HG03045 (cell line): ENCODE measurements around the gene DNER.

Source experiments
- ATAC-seq: cut with Tn5 transposase; IDR thresholded peaks from one replicate; pipeline ENCODE4 v1.9.1; 2021; ENCODE audit warnings: mild to moderate bottlenecking, moderate library complexity; ENCODE audit not compliant: unreplicated experiment

DNER gene

DNA sequence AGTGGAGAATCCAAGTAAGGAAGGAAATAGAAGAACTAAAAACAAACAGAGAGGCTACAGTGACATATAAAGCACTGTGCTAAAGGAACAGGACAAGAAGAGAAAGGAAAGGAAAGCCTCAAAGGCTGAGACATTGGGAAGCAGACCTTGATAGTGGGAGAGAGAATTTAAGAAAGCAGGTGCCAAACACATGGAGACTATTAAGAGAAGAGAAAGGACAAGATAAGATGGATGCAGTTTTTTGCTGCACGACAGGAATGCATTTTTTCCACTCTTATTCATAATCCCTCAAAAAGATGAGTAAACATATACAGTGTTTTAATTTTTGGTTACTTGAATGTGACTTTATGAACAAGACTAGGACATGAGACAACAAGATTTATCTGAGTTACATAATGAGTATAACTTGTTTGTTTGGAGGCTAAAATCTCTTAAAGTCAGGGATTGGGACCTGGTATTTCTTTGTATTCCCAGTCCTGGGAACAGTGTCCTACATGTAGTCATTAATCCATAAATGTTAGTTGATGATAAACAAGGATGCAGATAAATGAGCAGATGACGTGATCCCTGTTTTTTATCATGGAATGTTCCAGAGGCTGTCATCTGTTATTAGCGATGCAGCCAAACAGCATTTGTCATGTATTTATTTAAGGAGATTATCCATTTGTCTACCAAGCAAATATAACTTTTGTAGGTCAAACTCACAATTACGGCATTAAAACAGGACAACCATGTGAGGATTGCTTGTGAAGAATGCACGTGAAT lies 141.7 kb downstream of the DNER start:
- no peak for ATAC-seq

DNA sequence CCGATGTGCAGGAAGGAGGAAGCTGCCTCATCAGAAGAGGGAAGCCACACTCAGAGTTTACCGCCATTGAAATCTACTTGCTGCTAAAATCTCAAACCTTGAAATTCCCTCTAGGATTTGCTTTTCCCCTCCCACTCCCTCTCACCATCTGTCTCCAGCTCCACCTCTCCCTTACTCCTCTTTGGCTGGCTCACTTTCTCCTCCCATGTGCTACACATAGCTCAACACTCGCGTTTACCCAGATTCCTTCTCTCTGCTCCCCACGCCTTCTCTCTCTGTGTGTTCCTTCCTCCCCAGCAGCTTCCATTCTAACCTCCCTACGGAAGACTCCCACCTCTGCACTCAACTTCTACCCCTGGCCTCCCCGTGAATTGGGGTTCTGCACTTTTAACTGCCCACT lies 143.1 kb downstream of the DNER start:
- ATAC-seq = no peak

DNA sequence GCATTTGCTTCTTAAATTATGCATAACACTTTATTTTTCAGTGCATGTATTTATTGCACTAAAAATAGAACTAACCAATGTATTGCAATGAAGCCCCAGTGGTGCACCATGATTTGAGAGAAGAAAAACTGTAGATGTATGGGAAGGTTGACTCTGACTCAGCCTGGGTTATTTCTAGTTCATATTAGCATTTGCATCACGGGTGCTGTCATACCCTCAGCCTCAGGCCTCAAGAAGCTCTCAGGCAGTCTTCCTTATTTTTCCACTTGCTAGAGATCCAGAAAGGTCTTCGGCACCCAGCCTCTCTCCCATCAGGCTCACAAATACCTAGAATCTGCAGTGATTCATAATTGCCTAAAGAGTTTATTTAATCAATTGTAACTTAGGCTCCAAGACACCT lies 148.0 kb downstream of the DNER start:
- ATAC-seq = no peak

DNA sequence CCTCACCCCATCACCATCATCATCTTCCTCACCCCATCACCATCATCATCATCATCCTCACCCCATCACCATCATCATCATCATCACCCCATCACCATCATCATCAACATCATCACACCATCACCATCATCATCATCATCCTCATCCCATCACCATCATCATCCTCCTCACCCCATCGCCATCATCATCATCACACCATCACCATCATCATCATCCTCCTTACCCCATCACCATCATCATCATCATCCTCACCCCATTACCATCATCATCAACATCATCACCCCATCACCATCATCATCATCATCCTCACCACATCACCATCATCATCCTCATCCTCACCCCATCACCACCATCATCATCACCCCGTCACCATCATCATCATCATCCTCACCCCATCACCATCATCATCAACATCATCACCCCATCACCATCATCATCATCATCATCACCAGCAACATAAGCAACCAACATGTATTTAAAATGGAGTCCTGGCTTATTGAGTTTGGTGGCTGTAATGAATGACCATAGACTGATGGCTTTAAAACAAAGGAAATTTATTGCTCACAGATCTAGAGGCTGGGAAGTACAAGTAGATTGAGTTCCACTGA lies 150.0 kb downstream of the DNER start:
- no peak for ATAC-seq

DNA sequence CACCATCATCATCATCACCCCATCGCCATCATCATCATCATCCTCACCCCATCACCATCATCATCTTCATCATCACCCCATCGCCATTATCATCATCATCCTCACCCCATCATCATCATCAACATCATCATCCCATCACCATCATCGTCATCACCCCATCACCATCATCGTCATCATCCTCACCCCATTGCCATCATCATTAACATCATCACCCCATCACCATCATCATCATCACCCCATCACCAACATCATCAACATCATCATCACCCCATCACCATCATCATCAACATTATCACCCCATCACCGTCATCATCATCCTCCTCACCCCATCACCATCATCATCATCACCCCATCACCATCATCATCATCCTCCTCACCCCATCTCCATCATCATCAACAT lies 151.0 kb downstream of the DNER start:
- ATAC-seq = no peak

DNA sequence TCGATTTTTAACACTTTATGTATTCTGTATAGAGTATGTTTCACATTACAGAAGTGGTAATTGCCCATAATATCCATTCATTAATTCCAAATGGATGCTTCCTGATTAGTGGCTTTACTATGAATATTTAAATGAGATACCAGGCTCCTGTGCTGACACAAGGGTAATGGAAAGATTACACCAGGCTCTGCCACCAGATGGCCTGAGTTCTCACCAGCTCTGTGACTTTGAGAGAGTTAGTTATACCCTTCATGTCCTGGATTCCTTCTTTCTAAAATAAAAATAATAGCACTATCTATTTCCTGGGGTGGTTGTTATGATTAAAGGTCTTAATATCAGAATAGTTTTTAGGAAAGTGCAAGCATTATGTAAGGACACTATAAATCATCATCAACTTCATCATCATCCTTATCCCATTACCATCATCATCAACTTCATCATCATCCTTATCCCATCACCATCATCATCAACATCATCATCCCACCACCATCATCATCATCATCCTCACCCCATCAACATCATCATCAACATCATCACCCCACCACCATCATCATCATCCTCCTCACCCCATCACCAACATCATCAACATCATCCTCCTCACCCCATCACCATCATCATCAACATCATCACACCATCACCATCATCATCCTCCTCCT lies 151.8 kb downstream of the DNER start:
- ATAC-seq = no peak

DNA sequence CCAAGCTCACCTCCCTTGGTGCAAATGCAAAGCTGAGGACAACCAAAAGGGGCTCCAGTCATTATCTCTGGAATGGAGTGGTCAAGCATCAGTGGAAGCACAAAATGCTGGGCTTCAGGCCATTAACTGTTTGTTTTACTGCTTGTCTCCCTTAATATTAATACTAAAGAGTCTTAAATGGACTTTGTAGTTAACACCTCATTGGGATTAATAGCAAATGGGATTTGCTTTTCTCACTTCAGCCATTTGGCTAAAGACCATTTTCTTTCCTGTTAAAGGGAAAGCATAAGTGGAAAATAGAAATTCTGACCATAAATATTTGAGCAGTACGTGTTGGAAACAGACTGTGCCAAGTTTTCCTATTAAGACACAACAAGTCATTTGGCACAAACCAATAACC lies 154.4 kb downstream of the DNER start:
- ATAC-seq = no peak

DNA sequence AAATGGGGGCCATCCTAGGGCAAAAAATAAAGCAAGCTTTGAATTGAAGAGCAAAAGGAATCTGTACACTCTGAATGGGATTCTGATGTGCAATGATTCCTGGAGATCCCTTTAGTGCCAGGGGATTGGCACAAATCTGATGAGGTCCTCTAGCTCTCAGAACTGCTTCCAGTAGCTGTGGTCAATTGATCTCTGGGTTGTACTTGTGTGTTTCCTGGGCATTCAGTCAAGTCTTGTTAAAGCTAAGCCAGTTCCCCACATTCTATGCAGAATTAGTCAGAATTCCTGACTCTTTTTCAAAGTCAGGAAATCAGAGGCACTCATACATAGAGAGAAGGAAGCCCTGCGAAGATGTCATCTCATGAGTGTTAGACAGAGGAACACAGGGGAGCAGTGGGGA lies 161.3 kb downstream of the DNER start:
- ATAC-seq = no peak

DNA sequence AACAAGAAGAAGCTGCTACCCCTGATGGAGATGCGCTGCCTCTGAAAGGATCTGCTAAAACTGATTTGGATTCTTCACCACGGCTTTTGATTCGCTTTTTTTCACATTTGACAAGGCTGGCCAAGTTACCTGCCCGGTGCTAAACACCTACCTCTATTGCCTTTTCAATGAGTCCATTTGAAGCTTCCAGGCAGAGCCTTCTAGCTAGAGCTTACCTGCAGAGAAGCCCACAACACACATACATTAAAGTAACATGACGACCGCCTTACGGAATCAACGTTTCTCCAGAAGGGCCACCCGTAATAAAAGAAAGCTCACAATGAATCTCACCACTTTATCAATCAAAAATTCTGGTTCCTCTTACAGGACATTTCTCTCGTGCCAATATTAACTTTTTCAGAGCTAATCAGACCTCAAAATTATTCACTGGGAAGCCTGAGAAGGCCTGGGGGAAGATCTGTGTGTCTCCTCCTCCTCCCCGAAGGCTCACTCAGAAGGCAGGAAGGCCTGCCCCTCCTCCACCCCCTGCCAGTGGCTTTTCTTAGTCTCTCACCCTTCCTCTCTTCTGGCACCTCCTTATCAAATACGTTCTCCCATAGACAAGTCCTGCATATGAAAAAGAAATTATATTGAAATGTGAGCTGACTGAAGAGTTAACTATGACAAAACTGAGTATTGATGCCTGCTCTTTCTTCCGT lies 171.0 kb downstream of the DNER start:
- no peak for ATAC-seq

DNA sequence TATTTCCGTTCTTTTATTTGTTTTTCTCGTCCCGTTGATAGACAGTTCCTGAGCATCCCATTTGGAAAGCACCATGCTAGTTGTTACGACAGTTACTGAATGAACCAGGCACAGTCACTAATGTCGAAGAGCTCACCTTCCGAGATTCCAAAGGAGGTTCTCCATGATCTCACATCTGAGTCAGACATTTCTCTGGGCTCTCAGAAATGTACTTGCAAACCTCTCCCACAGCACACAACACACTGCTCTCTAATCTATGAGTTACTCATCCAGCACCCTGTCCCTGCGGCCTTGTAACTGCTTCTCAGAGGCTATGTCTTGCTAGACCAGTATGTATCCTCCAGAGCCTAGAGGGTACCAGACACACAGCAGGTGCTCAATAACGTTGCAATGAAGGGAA lies 174.7 kb downstream of the DNER start:
- no peak for ATAC-seq

DNA sequence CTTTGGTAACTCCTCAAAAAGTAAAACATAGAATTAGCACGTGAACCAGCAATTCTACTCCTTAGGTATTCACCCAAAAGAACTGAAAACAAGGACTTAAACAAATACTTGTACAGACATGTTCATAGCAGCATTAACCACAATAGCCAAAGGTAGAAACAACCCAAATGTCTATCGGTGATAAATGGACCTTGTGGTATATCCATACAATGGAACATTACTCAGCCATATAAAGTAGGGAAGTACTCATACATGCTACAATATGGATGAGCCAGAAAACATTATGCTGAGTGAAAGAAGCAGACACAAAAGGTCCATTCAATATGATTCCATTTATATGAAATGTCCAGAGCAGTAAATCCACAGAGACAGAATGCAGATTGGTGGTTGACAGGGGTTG lies 182.8 kb downstream of the DNER start:
- no peak for ATAC-seq

DNA sequence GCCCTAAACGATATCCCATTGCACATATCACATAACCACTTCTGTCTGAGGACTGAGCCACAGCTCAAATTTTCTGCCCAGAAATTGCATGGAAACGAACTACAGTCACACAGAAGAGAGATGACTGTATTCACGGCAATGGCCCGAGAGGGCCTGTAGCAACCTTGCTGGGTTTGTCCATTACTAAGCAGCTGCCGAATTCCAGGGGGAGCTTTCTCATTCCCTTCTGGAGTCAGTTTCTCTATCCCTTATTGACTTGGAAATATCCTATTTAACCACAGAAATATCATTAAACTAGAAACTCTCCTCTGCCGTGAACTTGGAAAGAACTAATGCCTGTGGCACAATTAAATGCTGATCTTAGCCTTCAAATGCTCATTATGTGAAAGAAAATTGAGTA lies 183.9 kb downstream of the DNER start:
- no peak for ATAC-seq

DNA sequence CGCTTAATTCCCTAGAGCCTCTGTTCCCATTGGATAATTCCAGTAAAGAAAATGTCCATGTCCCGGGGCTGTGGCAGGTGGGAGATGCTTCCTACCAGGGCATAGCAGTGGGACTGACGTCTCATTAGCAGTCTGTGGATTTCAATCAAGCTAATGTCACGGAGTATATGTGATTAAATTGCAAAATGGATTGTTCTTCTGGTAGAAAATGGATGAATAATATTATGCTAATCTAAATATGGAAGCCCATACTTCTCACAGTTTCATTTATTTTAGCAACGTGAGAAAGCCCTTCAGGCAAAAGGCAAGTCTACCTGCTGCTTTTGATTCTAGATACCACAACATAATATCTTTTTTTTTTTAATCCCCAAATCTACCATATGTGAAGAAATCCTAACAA lies 185.5 kb downstream of the DNER start:
- no peak for ATAC-seq

DNA sequence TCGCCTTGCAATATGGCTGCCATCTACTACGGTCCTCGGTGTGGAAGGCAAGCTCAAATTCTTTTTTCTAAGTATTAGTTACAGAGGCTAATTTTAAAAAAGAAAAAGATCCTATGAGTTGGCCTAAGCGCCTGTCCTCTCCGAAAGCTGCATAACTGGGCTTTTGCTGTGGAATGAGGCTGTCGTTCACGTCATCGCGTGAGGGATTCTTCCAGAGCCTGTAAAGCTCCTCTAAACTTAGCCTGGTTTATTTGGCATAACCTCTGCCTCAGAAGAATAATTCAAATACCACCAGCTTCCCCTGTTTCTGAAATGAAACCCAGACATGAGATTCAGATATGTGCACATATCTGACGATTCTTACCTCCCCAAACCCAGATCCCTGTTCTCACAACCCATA lies 187.4 kb downstream of the DNER start:
- no peak for ATAC-seq

DNA sequence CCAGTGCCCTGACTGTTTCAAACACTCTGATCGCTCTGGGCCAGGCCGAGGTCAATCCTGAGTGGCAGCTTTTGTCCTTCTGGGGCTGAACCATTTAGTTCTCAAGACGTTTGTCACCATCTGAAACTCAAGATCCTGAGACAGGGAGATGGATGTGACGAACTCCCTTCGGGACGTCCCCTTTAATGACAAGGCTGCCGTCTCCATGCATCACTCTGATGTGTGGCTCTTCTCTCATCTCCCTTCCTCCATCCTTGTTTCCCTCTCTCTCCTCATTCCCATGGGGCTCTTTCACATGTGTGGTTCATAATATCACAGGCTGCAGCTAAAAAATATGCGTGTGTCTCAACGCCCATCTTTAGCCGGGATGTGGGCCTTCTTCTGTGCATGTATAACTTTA lies 189.6 kb downstream of the DNER start:
- no peak for ATAC-seq

DNA sequence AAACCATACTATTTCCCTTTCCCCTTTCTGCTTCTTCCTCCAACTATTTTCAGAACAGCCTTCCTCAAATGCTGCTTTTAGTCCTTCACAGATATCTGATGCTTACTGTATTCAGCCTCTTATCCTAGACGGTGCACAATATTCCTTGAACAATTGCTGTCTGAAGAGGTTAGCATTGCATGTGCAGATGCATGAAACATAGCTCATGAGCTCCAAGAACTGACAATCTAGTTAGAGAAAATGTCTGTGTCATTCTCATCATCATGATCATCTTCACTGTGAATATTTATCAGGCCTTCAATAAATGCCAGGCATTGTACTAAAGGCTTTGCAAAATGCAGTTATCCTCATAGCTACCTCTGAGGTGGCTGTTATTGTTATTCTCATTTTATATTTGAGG lies 190.7 kb downstream of the DNER start:
- no peak for ATAC-seq

DNA sequence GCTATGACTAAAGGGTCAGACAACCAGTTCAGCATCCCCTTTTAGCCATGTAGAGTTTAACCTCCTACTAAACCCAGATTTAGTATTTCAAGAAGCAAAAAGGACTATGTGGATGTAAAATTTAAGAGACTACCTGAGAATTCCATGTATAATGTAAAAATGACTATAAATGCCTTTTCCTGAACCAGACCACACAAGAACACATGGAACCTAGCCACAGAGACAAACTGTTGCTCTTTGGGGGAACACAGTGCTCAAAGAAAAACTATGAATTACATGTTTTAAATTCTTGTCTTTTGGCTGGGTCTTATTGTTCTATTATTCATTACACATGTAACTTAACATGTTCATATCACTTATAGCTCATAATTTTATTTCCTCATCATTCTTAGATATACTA lies 192.8 kb downstream of the DNER start:
- ATAC-seq = no peak

DNA sequence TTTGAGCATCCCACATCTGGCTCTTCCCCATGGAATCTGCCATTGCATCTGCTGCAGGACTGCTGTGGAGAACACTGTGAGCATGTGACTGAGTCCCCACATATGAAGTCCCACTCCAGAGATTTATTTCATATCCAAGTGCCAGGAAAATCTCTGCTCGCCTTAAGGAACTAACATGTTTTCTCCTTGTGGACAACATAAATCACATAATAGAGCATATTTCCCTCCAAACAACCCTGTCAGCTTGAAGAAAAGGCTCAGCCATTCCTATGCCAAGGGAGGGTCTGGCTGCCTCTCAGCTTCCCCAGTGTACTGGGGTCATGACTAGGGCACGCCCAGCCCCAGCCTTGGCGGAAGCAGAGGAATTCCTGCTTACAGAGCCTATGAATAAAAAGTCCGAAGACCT lies 193.7 kb downstream of the DNER start:
- no peak for ATAC-seq

DNA sequence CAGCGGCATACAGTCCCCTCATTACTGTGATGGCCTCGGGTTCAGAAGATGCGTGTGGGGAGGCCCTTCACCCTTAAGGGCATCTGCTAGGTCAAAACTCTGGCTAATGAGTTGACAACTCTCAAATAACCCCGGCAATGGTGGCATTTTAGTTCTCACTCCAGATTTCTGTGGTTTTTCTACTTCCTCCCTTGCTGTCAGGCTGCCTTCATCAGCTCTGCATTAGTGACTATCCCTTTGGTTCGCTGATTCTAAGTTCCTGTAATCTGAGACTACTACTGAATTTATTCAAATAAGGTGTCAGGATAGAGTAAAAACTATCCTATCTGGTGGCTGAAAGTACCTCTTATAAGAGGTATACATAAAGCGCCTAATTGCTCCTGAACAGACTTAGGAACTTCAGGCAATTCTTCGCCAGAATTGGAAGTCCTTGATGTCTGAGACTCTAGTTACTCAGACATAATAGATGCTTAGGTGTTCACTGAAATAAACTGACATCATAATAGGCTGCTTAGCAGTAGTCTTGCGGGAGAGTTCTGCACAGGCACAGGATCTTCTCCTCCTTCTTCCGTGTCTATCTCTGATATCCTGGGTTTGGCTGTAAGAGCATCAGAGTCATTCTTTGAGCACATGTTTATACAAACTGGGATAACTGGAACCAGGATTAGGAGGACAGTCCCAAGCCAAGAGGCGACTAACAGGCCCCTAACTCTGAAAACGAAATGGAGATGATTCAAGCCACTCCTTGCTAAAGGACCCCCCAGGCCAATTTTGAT lies 194.5 kb downstream of the DNER start:
- no peak for ATAC-seq

DNA sequence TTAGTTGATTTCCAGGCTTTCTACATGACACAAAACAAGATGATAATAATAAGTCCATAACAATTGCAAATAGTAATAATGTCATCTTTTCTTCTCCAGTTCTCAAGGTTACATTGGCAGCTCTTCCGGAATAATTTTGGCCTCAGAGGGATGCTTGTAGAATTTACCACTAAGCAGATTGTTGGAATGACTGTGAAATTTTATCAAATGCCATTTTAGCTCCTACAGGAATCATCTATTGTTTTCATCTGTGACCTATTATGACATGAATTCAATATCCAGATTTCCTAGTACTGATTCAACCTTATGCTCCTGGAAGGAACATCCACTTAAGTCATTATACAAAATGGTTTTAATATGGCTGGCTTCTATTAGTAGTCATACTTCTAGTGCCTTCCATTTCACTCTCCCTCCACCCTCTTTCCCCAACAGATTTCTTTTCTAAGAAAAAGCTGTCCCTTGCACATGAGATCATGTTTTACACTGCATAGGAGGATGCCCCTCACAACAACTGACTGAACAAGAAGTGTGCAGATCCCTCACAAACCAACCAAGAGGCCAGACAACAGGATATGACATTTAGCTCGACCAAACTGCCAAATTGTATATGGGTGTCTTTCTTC lies 200.0 kb downstream of the DNER start:
- no peak for ATAC-seq

DNA sequence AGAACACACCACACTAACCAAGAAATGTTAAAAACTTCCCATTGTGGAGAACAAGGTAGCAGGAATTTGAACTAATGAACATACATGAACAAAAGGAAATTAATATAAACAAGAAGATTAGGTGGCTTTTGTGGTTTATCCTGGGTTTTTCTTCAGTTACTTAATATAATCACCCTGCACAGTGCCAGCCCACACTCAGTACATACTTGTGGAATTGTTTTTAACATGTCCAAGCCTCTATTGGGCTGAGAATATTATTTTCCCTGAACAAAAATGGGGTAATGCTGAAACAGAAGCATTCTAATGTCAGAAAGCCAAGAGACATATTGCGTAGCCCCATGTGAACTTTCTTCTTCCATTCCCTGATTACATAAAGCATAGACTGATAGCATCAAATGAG lies 202.8 kb downstream of the DNER start:
- ATAC-seq = no peak
